Stimulated activated CD4-positive, alpha-beta T cell treated with anti-CD3 and anti-CD28 coated beads, Interleukin-4, amount 100 ng/mL, for 4 hours (primary cell): ENCODE data around the gene OCIAD2.
"Not testable (repeated sequence)": the region's sequence is repeated elsewhere in the genome, so short reads cannot be mapped to it uniquely, and the experiment has no call there.

Source experiments
- DNase-seq, 2 experiments: peaks; one replicate each; pipeline ENCODE4 v3.0.0-alpha.2; 2020

OCIAD2 gene

GRCh38 chr4:48905363-48906015 lies 1.1 kb downstream of the OCIAD2 start:
- DNase-seq, result no peak

GRCh38 chr4:48904541-48905142 lies 1.9 kb downstream of the OCIAD2 start:
- no peak for DNase-seq

- no peak for DNase-seq
Observed at GRCh38 chr4:48904101-48904500, 2.5 kb downstream of the OCIAD2 start.

- no peak for DNase-seq
Observed at GRCh38 chr4:48902266-48902665, 4.3 kb downstream of the OCIAD2 start.

GRCh38 chr4:48901196-48901595 lies 5.4 kb downstream of the OCIAD2 start:
- no peak for DNase-seq

GRCh38 chr4:48899950-48900349 lies 6.6 kb downstream of the OCIAD2 start:
- no peak for DNase-seq

GRCh38 chr4:48899432-48899749 lies 7.2 kb downstream of the OCIAD2 start:
- no peak for DNase-seq

GRCh38 chr4:48898733-48899431 lies 7.7 kb downstream of the OCIAD2 start:
- DNase-seq, result no peak

- DNase-seq, result no peak
Observed at GRCh38 chr4:48896845-48897244, 9.7 kb downstream of the OCIAD2 start.

GRCh38 chr4:48891028-48891619 lies 15.4 kb downstream of the OCIAD2 start:
- DNase-seq, result no peak

- DNase-seq, result not testable (repeated sequence)
Observed at GRCh38 chr4:48889750-48890149, 16.8 kb downstream of the OCIAD2 start.

- DNase-seq, result not testable (repeated sequence)
Observed at GRCh38 chr4:48881646-48882045, 24.9 kb downstream of the OCIAD2 start.

- no peak for DNase-seq
Observed at GRCh38 chr4:48879561-48880442, 26.8 kb downstream of the OCIAD2 start.

GRCh38 chr4:48877827-48878535 lies 28.6 kb downstream of the OCIAD2 start:
- no peak for DNase-seq

- not testable (repeated sequence) for DNase-seq
Observed at GRCh38 chr4:48864696-48865095, 41.9 kb downstream of the OCIAD2 start.

- no peak for DNase-seq
Observed at GRCh38 chr4:48863728-48864127, 42.8 kb downstream of the OCIAD2 start.

- DNase-seq, result no peak
Observed at GRCh38 chr4:48862661-48863060, 43.9 kb downstream of the OCIAD2 start.

GRCh38 chr4:48862038-48862437 lies 44.5 kb downstream of the OCIAD2 start:
- DNase-seq, result no peak

- no peak for DNase-seq
Observed at GRCh38 chr4:48858130-48858529, 48.4 kb downstream of the OCIAD2 start.

GRCh38 chr4:48854982-48855381 lies 51.6 kb downstream of the OCIAD2 start:
- no peak for DNase-seq

GRCh38 chr4:48854395-48854683 lies 52.2 kb downstream of the OCIAD2 start:
- no peak for DNase-seq

GRCh38 chr4:48853604-48854394 lies 52.8 kb downstream of the OCIAD2 start:
- DNase-seq, result no peak
